ENCODE results near the gene MYH7. TPM values are rescaled to one million over a fixed set of nuclear protein-coding genes. Genes with fewer than 3 reads are reported as not detected.

Gene MYH7
- total and polyA plus RNA-seq, 8 donors: 0.03 to 2.0 (median 0.05) TPM; not detected in 1

- no peaks in the 10 kb centered on the region for H3K36me3 ChIP-seq
- H3K4me1 ChIP-seq: no peaks in the 10 kb centered on the region
- peaks cover 0 to 20% of the 10 kb centered on the region in 2 donors for H3K27me3 ChIP-seq
- TF ChIP-seq CTCF (IDR thresholded peaks at IDR 0.05): no peak
- intact Hi-C loops (cut with DNase I): loop anchor here in 1 of 2 donors (10.0 kb wide), 1 partner anchor 52 kb away; the partner anchor contains the start of gene PABPN1
- peak in 2 of 4 donors; percentile 51 to 61 for DNase-seq
- peak; percentile 6 for ATAC-seq
- no peaks in the 10 kb centered on the region for H3K9me3 ChIP-seq
- H3K4me3 ChIP-seq: no peak within 1 kb of the TSS
- no peak within 1 kb of the TSS for H3K27ac ChIP-seq
These were observed 58.8 kb downstream of the MYH7 start, which contains the start of gene CMTM5 for GRCh38 chr14:23376482-23377197. TSS of gene CMTM5 (plus strand) at chr14:23377046. CDS start at chr14:23377252, 206 bp downstream.

- DNase-seq (peak in 1 of 4 donors; percentile 66), ATAC-seq (no peak)
- intact Hi-C loops (cut with DNase I): loop anchor here in 1 of 2 donors (10.0 kb wide), 1 partner anchor 51 kb away; the partner anchor contains the start of gene PABPN1
- no peaks in the 10 kb centered on the region for H3K36me3 ChIP-seq
- TF ChIP-seq CTCF (IDR thresholded peaks at IDR 0.05): no peak
- H3K4me1 ChIP-seq: no peaks in the 10 kb centered on the region
- H3K27me3 ChIP-seq: peaks cover 0 to 15% of the 10 kb centered on the region in 2 donors
- H3K9me3 ChIP-seq: no peaks in the 10 kb centered on the region
- H3K27ac ChIP-seq: no peak overlapping the region
- no peak overlapping the region for H3K4me3 ChIP-seq
These were observed 59.8 kb downstream of the MYH7 start for GRCh38 chr14:23375527-23376251.

GRCh38 chr14:23373041-23373440 is 62.4 kb downstream of the MYH7 start:
- H3K27ac ChIP-seq: no peak overlapping the region
- DNase-seq (no peak), ATAC-seq (no peak)
- H3K9me3 ChIP-seq: no peaks in the 10 kb centered on the region
- H3K4me1 ChIP-seq: no peaks in the 10 kb centered on the region
- no peak for TF ChIP-seq CTCF (IDR thresholded peaks at IDR 0.05)
- H3K27me3 ChIP-seq: no peaks in the 10 kb centered on the region
- intact Hi-C loops (cut with DNase I): loop anchor here in 1 of 2 donors (10.0 kb wide), 1 partner anchor 48 kb away; the partner anchor contains the start of gene PABPN1
- no peak overlapping the region for H3K4me3 ChIP-seq
- H3K36me3 ChIP-seq: no peaks in the 10 kb centered on the region

- Histone ChIP-seq H3K36me3 (no peaks in the 10 kb centered on the region), H3K9me3 (no peaks in the 10 kb centered on the region), H3K4me1 (no peaks in the 10 kb centered on the region), H3K27me3 (peaks cover 0 to 4% of the 10 kb centered on the region in 2 donors), H3K27ac (no peak within 1 kb of the TSS), H3K4me3 (no peak within 1 kb of the TSS)
- DNase-seq (no peak), ATAC-seq (no peak)
- no peak for TF ChIP-seq CTCF (IDR thresholded peaks at IDR 0.05)
- intact Hi-C loops (cut with DNase I): loop anchor here in 1 of 2 donors (10.0 kb wide), 1 partner anchor 48 kb away; the partner anchor contains the start of gene PABPN1
These were observed 63.0 kb downstream of the MYH7 start, which contains the start of gene IL25 for GRCh38 chr14:23372509-23372908. TSS of gene IL25 (plus strand) at chr14:23372809.

- peaks cover 0 to 10% of the 10 kb centered on the region in 2 donors for H3K27me3 ChIP-seq
These were observed 63.6 kb downstream of the MYH7 start for GRCh38 chr14:23371865-23372264.

More at GRCh38 chr14:23371865-23372264, 63.6 kb downstream of the MYH7 start:
- H3K4me1 ChIP-seq: no peaks in the 10 kb centered on the region
- H3K36me3 ChIP-seq: no peaks in the 10 kb centered on the region
- H3K27ac ChIP-seq: no peak overlapping the region
- no peak for ATAC-seq
- DNase-seq: no peak
- no peak overlapping the region for H3K4me3 ChIP-seq
- no peak for TF ChIP-seq CTCF (IDR thresholded peaks at IDR 0.05)
- intact Hi-C loops (cut with DNase I): loop anchor here in 1 of 2 donors (10.0 kb wide), 1 partner anchor 47 kb away; the partner anchor contains the start of gene PABPN1
- no peaks in the 10 kb centered on the region for H3K9me3 ChIP-seq

Data from left lung (tissue), 10 donors.